Stimulated activated naive CD4-positive, alpha-beta T cell (primary cell): ENCODE results near the gene ERC1.

ENCODE experiments used
- DNase-seq, 6 experiments: peaks; one replicate each; lab custom pipeline; 2025; lab: John Stamatoyannopoulos, UW

The ERC1 gene

DNA sequence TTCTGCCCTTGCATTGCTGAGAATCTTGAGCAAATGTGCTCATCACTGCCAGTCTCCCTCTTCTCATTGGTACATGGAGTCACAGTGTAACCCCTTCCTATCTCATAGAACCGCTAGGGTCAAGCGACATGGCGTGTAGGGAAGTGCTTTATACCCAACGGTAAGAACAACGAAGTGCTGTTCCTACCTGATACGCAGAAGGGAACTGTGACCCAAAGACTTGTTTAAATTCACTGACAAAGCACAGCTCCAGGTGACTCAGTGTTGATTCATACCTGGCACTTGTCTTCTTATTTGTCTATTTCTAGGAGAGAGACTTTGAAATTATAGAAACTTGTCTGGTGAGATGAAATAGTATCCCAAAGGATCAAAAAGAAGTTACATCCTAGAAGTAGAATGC, 549.7 kb downstream of the ERC1 start:
- DNase-seq: no peak

DNA sequence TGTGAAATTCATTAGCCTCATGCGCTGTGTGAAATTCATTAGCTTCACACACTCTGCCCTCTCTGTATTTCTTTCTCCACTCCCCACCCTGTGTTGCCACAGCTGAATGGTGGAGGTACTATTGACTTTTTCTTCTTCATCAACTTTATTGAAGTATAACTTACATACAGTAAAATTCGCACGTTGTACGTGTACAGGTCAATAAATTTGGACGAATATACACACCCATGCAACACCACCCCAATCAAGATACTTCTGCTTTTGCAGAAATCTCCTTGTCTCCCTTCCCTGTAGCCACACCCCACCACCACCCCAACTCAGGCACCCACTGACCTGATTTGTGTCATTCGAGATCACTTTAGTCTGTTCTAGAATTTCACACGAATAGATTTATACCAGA, 551.6 kb downstream of the ERC1 start:
- DNase-seq: no peak

DNA sequence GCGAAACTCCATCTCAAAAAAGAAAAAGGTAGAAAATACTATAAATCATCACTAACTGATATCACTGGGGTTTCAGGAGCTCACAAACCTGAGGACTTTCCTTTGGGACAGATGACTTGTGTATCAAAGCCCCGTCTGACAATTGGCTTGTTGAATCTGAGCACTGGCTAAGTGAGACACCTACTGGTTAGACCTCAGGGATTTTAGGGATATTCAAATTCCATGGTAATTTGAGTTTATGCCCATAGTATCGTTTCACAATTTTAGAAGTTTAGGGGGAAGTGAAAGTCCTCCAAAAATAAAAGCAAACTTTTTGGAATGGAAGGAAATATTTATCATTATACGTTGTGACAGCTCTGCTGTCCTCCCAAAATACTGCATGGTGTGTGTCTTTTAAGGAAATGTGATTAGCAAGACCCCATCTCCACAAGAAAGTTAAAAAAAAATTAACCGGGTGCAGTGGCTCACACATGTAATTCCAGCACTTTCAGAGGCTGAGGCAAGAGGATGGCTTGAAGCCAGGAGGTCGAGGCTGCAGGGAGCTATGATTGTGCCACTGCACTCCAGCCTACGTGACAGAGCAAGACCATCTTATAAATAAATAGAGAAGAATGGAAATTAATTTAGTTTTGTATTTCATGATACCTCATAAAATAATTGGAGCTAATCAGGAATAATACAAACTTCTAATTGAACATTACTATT, 554.1 kb downstream of the ERC1 start:
- no peak for DNase-seq
